ENCODE measurements around the gene FANCF.

Gene FANCF

DNA sequence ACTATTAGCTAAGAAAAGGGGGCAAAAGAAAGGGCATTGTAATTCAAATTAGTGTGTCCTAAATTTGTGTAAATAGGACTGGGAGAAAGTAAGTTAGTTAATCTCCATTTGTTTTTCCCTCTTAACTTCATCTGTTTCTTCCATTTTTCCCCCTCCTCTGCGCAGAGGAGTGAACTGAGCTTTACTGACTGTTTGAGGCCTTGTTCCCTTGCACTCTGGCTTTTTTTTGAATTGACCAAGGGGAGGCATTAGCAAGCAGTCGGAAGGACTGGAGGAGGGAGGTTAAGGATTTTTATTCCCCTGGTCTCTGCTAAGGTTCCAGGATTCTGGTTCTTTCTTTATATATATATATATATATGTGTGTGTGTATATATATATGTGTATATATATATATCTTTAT, 15.2 kb upstream of the FANCF start:
- DNase-seq (ENCODE audit: low spot score), result no peak
- in situ Hi-C loops (cut with MboI; ENCODE audit: low pct_unique_long_range_greater_than_20kb, low sequenced_read_pairs, unreplicated experiment), result no loop called here
- TF ChIP-seq, protein P1, sequence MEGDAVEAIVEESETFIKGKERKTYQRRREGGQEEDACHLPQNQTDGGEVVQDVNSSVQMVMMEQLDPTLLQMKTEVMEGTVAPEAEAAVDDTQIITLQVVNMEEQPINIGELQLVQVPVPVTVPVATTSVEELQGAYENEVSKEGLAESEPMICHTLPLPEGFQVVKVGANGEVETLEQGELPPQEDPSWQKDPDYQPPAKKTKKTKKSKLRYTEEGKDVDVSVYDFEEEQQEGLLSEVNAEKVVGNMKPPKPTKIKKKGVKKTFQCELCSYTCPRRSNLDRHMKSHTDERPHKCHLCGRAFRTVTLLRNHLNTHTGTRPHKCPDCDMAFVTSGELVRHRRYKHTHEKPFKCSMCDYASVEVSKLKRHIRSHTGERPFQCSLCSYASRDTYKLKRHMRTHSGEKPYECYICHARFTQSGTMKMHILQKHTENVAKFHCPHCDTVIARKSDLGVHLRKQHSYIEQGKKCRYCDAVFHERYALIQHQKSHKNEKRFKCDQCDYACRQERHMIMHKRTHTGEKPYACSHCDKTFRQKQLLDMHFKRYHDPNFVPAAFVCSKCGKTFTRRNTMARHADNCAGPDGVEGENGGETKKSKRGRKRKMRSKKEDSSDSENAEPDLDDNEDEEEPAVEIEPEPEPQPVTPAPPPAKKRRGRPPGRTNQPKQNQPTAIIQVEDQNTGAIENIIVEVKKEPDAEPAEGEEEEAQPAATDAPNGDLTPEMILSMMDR (IDR thresholded peaks at IDR 0.05; ENCODE audit: extremely low read depth, insufficient read depth, missing control alignments), result no peak

DNA sequence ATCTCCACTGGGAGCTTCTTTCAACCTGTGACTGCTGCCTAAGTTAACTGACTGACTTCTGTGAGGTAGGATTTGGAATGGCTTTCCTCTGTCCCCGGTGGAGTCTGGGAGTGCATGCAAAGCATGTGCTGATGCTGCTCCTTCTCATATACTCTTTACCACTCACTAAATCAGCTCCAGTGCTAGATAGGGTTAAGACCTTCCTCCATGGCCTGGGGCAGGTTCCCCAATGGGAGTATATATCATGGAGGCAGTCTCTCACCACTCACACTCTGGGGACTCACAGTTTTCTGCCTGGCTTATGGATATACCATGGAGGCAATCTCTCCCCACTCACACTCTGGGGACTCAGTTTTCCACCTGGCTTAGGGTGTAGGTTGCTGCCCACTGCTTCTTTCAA, 10.1 kb upstream of the FANCF start:
- no peak for DNase-seq (ENCODE audit: low spot score)
- in situ Hi-C loops (cut with MboI; ENCODE audit: low pct_unique_long_range_greater_than_20kb, low sequenced_read_pairs, unreplicated experiment), result no loop called here
- TF ChIP-seq, protein P1 (IDR thresholded peaks at IDR 0.05; ENCODE audit: extremely low read depth, insufficient read depth, missing control alignments), result no peak

DNA sequence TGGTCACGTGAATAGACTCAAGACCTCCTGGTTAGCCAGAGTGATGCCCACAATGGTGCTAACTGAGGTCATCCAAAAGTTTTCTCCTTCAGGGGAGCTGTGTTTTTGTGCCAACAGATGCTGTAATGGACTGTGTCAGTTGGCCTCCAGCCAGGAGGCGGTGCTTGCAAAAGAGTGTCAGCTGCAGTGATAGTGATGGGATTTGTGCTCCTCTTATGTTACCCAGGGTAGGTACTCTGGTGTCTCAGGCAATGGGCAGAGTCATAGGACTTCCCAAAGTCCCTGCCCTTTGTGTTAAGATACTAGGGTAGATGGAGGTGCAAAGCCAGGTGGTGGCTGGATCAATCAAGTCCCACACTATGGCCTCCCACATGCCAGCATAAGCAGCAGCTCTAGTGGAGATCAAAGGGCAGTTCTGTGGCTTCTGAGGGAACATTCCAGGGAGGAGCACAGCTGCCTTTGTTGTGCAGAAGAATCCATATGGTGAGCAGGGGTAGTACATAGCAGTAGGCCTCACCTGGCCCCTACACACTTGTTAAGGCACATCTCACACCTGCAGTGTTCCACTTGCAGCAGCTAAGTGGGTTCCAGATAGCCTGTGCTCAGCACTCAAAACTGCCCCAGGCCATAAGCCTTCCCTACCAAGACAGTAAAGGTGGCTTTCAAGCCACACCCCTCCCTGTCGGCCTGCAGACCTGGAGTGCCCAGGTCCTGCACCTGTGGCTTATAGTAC, 9.4 kb upstream of the FANCF start:
- TF ChIP-seq, protein P1 (IDR thresholded peaks at IDR 0.05; ENCODE audit: extremely low read depth, insufficient read depth, missing control alignments), result no peak
- no peak for DNase-seq (ENCODE audit: low spot score)
- in situ Hi-C loops (cut with MboI; ENCODE audit: low pct_unique_long_range_greater_than_20kb, low sequenced_read_pairs, unreplicated experiment), result no loop called here

DNA sequence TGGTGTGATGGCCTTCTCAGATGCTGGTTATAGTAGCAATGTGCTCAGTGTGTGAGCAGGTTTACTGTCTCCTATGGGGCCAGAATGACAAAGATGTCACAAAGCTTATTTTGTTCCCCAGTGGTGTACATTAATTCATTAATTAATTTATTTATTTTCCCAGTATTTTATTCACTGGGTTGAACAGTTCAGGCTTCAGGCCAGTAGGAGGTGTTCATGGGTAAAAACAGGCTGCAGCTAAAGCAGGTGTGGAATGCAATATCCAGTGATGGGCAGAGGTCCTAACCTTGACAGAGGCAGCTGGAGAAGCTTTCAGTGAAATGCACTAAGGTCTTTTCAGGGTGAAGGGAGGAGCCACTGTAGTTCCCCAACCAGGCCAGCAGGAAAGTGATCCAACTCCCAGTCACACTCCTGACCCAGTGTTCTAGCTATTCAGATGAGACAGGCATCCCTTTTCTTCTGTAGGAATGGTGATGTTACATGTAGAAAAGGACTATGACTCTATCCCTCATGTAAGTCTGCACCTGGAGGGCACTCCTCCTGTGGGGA, 7.8 kb upstream of the FANCF start:
- in situ Hi-C loops (cut with MboI; ENCODE audit: low pct_unique_long_range_greater_than_20kb, low sequenced_read_pairs, unreplicated experiment), result no loop called here
- no peak for DNase-seq (ENCODE audit: low spot score)
- TF ChIP-seq, protein P1 (IDR thresholded peaks at IDR 0.05; ENCODE audit: extremely low read depth, insufficient read depth, missing control alignments), result peak; percentile 17

DNA sequence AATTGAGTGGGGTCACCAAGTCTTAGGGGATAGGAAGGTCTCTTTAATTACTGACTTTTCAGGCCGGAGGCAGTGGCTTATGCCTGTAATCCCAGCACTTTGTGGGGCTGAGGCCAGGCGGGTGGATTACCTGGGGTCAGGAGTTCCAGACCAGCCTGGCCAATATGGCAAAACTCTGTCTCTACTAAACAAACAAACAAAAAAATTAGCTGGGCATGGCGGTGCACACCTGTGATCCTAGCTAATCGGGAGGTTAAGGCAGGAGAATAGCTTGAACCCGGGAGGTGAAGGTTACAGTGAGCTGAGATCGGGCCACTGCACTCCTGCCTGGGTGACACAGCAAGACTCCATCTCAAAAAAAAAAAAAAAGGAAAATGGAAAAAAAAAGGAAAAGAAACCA, 1.8 kb upstream of the FANCF start:
- DNase-seq (ENCODE audit: low spot score), result no peak
- TF ChIP-seq, protein P1 (IDR thresholded peaks at IDR 0.05; ENCODE audit: extremely low read depth, insufficient read depth, missing control alignments), result no peak
- in situ Hi-C loops (cut with MboI; ENCODE audit: low pct_unique_long_range_greater_than_20kb, low sequenced_read_pairs, unreplicated experiment), result no loop called here

DNA sequence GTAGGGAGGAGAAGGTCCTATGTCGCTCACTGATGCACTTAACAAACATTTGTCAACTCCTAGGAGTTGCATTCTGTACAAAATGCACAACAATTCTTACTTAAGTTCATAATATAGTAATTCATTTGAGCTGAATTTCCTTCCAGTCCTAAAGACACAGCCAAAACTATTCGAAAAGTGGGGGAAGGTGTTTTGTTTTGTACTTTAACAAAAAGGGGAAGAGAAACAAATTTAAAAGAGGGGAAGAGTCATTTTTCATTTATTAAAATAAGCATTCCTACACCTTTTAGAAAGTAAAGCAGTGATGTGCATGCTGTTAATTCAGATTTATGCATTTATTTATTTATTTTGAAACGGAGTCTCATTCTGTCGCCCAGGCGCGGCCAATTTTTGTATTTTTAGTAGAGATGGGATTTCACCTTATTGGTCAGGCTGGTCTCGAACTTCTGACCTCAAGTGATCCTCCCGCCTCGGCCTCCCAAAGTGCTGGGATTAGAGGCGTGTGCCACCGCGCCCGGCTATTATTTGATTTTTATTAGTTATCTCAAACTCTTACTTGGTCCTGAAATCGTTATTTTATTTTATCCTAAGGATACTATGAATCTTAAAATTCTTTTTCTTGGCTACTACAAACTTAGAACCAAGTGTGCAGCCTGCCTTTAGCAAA, 1.1 kb upstream of the FANCF start:
- in situ Hi-C loops (cut with MboI; ENCODE audit: low pct_unique_long_range_greater_than_20kb, low sequenced_read_pairs, unreplicated experiment), result no loop called here
- DNase-seq (ENCODE audit: low spot score), result peak; percentile 7
- TF ChIP-seq, protein P1 (IDR thresholded peaks at IDR 0.05; ENCODE audit: extremely low read depth, insufficient read depth, missing control alignments), result no peak

All from GM13977 (cell line).